Astrocyte of the spinal cord (primary cell): ENCODE data around the gene LCE1F.

Experiments
- DNase-seq: peaks from one replicate; pipeline ENCODE4 v3.0.0; 2011; ENCODE audit warnings: low read depth, low spot score
- H3K4me3 ChIP-seq: 2 replicates; pipeline ENCODE4 v1.5.1; 2011; ENCODE audit warnings: low read depth, mild to moderate bottlenecking, low read length, moderate library complexity
- in situ Hi-C: cut with HindIII; loops from 2 replicates; pipeline ENCODE4 v1.10.0; 2017; ENCODE audit warnings: low sequenced_read_pairs
- TF ChIP-seq, protein P1 (sequence below): IDR thresholded peaks from 2 replicates; pipeline ENCODE4 v1.5.1; 2012; ENCODE audit warnings: low read depth, mild to moderate bottlenecking, low read length, inconsistent platforms

Gene LCE1F

DNA sequence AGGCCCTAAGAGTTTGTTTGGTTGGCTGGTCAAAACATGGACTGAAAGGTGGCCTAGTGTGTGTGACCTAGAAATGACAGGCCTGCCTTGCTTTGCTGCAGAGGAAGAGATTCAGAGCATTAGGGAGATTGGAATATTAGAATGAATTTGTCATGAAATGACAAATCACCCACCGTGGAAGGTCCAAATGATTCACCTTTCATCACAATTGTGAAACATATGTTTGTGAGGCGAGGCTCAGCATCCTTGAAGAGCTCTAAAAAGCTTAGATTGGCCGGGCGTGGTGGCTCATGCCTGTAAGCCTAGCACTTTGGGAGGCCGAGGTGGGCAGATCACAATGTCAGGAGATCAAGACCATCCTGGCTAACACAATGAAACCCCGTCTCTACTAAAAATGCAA lies 42.4 kb downstream of the LCE1F start:
- in situ Hi-C loops: no loop called here
- DNase-seq: no peak
- no peak overlapping the region for H3K4me3 ChIP-seq
- TF ChIP-seq, protein P1, sequence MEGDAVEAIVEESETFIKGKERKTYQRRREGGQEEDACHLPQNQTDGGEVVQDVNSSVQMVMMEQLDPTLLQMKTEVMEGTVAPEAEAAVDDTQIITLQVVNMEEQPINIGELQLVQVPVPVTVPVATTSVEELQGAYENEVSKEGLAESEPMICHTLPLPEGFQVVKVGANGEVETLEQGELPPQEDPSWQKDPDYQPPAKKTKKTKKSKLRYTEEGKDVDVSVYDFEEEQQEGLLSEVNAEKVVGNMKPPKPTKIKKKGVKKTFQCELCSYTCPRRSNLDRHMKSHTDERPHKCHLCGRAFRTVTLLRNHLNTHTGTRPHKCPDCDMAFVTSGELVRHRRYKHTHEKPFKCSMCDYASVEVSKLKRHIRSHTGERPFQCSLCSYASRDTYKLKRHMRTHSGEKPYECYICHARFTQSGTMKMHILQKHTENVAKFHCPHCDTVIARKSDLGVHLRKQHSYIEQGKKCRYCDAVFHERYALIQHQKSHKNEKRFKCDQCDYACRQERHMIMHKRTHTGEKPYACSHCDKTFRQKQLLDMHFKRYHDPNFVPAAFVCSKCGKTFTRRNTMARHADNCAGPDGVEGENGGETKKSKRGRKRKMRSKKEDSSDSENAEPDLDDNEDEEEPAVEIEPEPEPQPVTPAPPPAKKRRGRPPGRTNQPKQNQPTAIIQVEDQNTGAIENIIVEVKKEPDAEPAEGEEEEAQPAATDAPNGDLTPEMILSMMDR: no peak

DNA sequence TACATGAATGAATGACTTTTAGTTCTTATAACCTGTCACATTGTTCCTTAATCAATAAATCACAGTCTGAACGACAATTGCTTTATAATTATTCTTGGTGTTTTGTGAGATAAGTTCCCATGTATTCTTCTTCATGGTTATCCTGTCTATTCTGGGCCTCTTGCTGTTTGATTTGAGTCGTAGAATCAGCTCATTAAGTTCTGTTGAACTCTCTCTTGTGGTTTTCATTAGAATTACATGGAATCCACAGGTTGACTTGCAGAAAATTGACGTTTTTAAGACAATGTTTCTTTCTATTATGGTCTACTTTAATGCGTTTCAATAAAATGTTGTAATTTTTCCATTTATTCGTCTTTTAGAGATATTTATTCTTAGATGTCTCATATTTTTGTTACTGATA lies 48.4 kb downstream of the LCE1F start:
- TF ChIP-seq, protein P1: no peak
- H3K4me3 ChIP-seq: no peak overlapping the region
- no peak for DNase-seq
- in situ Hi-C loops: no loop called here

DNA sequence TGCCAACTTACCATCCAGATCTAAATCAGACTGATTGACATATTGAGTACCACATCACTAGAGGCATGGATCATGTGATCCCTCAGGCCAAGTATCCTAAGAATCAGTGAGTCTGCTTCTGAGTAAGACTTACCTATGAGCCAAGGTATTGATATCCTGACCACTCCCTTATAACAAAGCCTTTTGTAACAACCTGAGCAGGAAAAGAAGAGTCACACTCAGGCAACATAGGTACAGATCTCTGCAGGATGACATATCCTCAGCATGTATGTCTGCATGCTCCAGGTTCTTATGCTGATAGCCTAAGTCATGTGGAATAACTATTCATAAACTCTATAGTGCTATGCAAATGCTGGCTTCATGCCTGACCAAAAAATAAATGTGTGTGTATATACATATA lies 50.0 kb downstream of the LCE1F start:
- in situ Hi-C loops: no loop called here
- no peak for DNase-seq
- TF ChIP-seq, protein P1: no peak

More for the DNA sequence above, 50.0 kb downstream of the LCE1F start:
- no peak overlapping the region for H3K4me3 ChIP-seq
